ENCODE measurements around the gene SLC24A4. TPM values are rescaled to one million over a fixed set of nuclear protein-coding genes. Genes with fewer than 3 reads are reported as not detected.
A peak's percentile ranks its signal among the peaks of the same experiment; 100 is the strongest.

SLC24A4 gene
- total RNA-seq, 1 donor: not detected

GRCh38 chr14:92340071-92340470 is 17.1 kb downstream of the SLC24A4 start:
- H3K4me3 ChIP-seq (ENCODE audit: low read depth, low read length): no peak overlapping the region
- no peak for DNase-seq (ENCODE audit: low read depth)
- TF ChIP-seq CTCF (IDR thresholded peaks at IDR 0.05; ENCODE audit: insufficient read depth, low read length): no peak

GRCh38 chr14:92340931-92341330 is 18.0 kb downstream of the SLC24A4 start:
- DNase-seq (ENCODE audit: low read depth): no peak
- H3K4me3 ChIP-seq (ENCODE audit: low read depth, low read length): no peak overlapping the region
- no peak for TF ChIP-seq CTCF (IDR thresholded peaks at IDR 0.05; ENCODE audit: insufficient read depth, low read length)

- no peak for DNase-seq (ENCODE audit: low read depth)
- H3K4me3 ChIP-seq (ENCODE audit: low read depth, low read length): no peak overlapping the region
- TF ChIP-seq CTCF (IDR thresholded peaks at IDR 0.05; ENCODE audit: insufficient read depth, low read length): no peak
Measured at GRCh38 chr14:92341791-92342190, 18.8 kb downstream of the SLC24A4 start.

- no peak for DNase-seq (ENCODE audit: low read depth)
- no peak for TF ChIP-seq CTCF (IDR thresholded peaks at IDR 0.05; ENCODE audit: insufficient read depth, low read length)
Measured at GRCh38 chr14:92348154-92348553, 25.2 kb downstream of the SLC24A4 start.

GRCh38 chr14:92351750-92352149 is 28.8 kb downstream of the SLC24A4 start:
- TF ChIP-seq CTCF (IDR thresholded peaks at IDR 0.05; ENCODE audit: insufficient read depth, low read length): no peak
- no peak for DNase-seq (ENCODE audit: low read depth)
- no peak overlapping the region for H3K4me3 ChIP-seq (ENCODE audit: low read depth, low read length)

More at GRCh38 chr14:92348154-92348553, 25.2 kb downstream of the SLC24A4 start:
- H3K4me3 ChIP-seq (ENCODE audit: low read depth, low read length): no peak overlapping the region

- no peak for TF ChIP-seq CTCF (IDR thresholded peaks at IDR 0.05; ENCODE audit: insufficient read depth, low read length)
- DNase-seq (ENCODE audit: low read depth): peak; percentile 3
- H3K4me3 ChIP-seq (ENCODE audit: low read depth, low read length): no peak overlapping the region
Measured at GRCh38 chr14:92352158-92352985, 29.4 kb downstream of the SLC24A4 start.

Measured in fibroblast of the aortic adventitia (primary cell).